Type B pancreatic cell (in vitro differentiated cells): Measurements from ENCODE around the gene DNAJC9. TPM values are rescaled to one million over a fixed set of nuclear protein-coding genes. Genes with fewer than 3 reads are reported as not detected.
A peak's percentile ranks its signal among the peaks of the same experiment; 100 is the strongest.

Experiments
- DNase-seq: peaks from one replicate; pipeline ENCODE4 v3.0.0; 2021; ENCODE audit warnings: mixed read lengths; ENCODE audit not compliant: unreplicated experiment; ENCODE audit errors: extremely low spot score
- H3K27ac Mint-ChIP-seq: 2 replicates; pipeline ENCODE4 v1.8.0; 2021; ENCODE audit warnings: mild to moderate bottlenecking, mixed read lengths
- H3K27me3 Mint-ChIP-seq: 2 replicates; pipeline ENCODE4 v1.8.0; 2021; ENCODE audit warnings: mixed read lengths
- H3K36me3 Mint-ChIP-seq: 2 replicates; pipeline ENCODE4 v1.8.0; 2021; ENCODE audit warnings: mixed read lengths
- H3K4me1 Mint-ChIP-seq: one replicate; pipeline ENCODE4 v1.8.0; 2021; ENCODE audit warnings: mixed read lengths; ENCODE audit not compliant: unreplicated experiment
- H3K4me3 Mint-ChIP-seq: 2 replicates; pipeline ENCODE4 v1.8.0; 2021; ENCODE audit warnings: mild to moderate bottlenecking, mixed read lengths
- H3K9me3 Mint-ChIP-seq: 2 replicates; pipeline ENCODE4 v1.8.0; 2021; ENCODE audit warnings: mixed read lengths
- long read RNA-seq: library from polyadenylated mRNA; unstranded; transcript quantifications from one replicate; pipeline ENCODE4 v2.0.0, GENCODE V29; 2020
- total RNA-seq: library from RNA; stranded (reverse); gene quantifications from 2 replicates; pipeline ENCODE4 v1.2.1, GENCODE V29; 2021; ENCODE audit warnings: low replicate concordance
- TF ChIP-seq, protein P1 (sequence below): fragments of 200-600 bp; sonication (generic); conservative IDR thresholded peaks from 2 replicates; pipeline ENCODE4 v1.5.0; 2021; ENCODE audit warnings: antibody characterized with exemption, mild to moderate bottlenecking

DNAJC9 gene, protein sequence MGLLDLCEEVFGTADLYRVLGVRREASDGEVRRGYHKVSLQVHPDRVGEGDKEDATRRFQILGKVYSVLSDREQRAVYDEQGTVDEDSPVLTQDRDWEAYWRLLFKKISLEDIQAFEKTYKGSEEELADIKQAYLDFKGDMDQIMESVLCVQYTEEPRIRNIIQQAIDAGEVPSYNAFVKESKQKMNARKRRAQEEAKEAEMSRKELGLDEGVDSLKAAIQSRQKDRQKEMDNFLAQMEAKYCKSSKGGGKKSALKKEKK
- total RNA-seq = 28.6 and 41.8 TPM in 2 replicates
- long read RNA-seq, transcript DNAJC9-201 (5 exons, 3,032 nt) = major isoform, 232 of 274 reads
- long read RNA-seq, partial matches to known transcripts = 21 of 274 reads
- long read RNA-seq, other reads (novel, unspliced or antisense) = 21 of 274 reads

DNA sequence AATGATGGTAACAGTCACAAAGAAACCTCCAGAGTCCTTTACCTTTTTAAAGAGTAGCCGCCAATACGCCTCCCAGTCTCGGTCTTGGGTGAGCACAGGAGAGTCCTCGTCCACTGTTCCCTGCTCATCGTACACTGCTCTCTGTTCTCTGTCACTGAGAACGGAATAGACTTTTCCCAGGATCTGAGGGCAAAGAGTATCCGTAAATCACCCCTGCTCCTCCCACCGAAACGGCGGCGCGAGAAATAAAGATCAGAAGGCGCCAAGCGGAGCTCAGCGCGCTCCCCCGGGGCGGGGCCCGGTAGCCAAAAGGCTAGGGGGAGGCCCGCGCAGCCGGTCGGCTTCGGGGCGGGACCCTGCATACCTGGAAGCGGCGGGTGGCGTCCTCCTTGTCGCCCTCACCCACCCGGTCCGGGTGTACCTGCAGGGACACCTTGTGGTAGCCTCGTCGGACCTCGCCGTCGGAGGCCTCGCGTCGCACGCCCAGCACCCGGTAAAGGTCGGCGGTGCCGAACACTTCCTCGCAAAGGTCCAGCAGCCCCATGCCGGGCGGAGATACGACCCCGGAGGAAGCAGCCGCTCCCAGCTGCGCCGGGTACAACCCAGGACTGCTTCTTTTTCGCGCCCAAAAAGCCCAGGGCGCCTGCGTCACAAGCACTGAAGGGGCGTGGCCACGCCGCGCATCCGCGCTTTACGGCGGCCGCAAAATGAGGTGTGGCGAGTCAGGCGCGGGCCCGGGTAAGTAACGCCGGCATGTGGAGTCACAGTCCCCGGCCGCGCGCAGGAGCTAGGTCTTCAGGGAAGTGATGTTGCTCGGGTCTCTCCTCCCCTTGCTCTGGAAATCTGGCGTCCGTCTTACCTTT, at the start of gene DNAJC9:
DNAJC9 (minus strand) TSS at position 610 of the 863 bp plus-strand sequence; CDS start at position 544, 66 bp downstream.
- Mint-ChIP-seq H3K9me3 (no peaks in the 10 kb centered on the region), H3K4me1 (peaks cover 34% of the 10 kb centered on the region), H3K27ac (peak within 1 kb of the TSS; percentile 99), H3K4me3 (peak within 1 kb of the TSS; percentile 100), H3K36me3 (peaks cover 27% of the 10 kb centered on the region), H3K27me3 (no peaks in the 10 kb centered on the region)
- peak; percentile 98 for DNase-seq
- TF ChIP-seq, protein P1, sequence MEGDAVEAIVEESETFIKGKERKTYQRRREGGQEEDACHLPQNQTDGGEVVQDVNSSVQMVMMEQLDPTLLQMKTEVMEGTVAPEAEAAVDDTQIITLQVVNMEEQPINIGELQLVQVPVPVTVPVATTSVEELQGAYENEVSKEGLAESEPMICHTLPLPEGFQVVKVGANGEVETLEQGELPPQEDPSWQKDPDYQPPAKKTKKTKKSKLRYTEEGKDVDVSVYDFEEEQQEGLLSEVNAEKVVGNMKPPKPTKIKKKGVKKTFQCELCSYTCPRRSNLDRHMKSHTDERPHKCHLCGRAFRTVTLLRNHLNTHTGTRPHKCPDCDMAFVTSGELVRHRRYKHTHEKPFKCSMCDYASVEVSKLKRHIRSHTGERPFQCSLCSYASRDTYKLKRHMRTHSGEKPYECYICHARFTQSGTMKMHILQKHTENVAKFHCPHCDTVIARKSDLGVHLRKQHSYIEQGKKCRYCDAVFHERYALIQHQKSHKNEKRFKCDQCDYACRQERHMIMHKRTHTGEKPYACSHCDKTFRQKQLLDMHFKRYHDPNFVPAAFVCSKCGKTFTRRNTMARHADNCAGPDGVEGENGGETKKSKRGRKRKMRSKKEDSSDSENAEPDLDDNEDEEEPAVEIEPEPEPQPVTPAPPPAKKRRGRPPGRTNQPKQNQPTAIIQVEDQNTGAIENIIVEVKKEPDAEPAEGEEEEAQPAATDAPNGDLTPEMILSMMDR = no peak

DNA sequence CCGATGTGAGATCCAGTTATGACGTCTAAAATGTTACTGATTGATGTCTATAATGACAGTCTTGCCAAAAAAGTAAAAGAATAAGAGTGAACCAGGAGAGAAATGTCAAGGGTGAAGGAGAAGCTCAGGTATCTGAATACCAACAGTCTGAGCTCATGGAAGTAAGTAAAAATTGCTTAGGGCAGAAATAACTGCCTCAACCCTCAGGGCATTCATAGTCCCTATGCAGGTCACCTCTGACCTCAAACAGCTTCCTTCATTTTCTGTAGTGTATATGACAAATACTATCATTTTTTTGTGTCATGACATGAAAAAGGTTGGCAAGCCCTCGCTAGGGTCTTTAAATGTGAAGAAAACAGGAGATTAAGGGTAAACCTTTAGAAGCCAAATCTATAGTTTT, 46.4 kb upstream of the DNAJC9 start:
- no peak for DNase-seq
- Mint-ChIP-seq H3K4me3 (no peak overlapping the region), H3K36me3 (peaks cover 7% of the 10 kb centered on the region), H3K27ac (no peak overlapping the region), H3K4me1 (no peaks in the 10 kb centered on the region), H3K27me3 (no peaks in the 10 kb centered on the region), H3K9me3 (no peaks in the 10 kb centered on the region)
- TF ChIP-seq, protein P1 = no peak

DNA sequence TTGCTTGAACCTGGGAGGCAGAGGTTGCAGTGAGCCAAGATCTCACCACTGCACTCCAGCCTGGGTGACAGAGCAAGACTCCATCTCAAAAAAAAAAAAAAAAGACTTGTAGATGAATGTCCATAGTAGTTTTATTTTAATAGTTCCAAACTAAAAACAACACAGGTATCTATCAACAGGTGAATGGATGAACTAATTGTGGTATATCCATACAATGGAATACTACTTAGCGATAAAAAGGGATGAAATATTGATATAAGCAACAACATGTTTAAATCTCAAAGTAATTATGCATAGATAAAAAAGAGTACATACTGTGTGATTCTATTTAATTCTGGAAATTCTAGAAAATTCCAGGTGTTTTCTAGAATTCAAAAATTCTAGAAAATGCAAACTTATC, 42.9 kb upstream of the DNAJC9 start:
- H3K4me3 Mint-ChIP-seq = no peak overlapping the region
- no peak overlapping the region for H3K27ac Mint-ChIP-seq
- H3K9me3 Mint-ChIP-seq = no peaks in the 10 kb centered on the region
- H3K36me3 Mint-ChIP-seq = peaks cover 7% of the 10 kb centered on the region
- no peak for DNase-seq
- TF ChIP-seq, protein P1 = no peak
- H3K27me3 Mint-ChIP-seq = no peaks in the 10 kb centered on the region
- H3K4me1 Mint-ChIP-seq = no peaks in the 10 kb centered on the region

DNA sequence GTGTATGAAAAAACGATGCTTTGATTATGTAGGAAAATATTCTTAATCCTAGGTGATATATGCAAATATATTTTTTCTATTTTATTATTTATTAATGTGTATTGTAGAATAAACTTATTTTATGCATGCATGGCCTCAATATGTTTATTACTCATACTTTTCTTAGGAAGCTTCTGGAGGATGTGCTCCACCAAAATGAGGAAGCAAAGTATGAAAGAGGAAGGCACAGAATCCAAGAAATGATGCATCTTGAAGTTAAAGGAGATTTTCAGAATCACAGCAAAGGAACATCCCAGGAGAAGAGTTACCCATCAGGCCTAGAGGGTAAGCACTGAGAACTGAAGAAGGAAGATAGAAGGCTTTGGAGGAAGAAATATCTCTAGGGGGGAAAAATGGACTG, 40.4 kb upstream of the DNAJC9 start:
- no peak for DNase-seq
- H3K27ac Mint-ChIP-seq = no peak overlapping the region
- TF ChIP-seq, protein P1 = no peak
- peaks cover 3% of the 10 kb centered on the region for H3K27me3 Mint-ChIP-seq
- no peak overlapping the region for H3K4me3 Mint-ChIP-seq
- H3K36me3 Mint-ChIP-seq = peaks cover 7% of the 10 kb centered on the region
- H3K4me1 Mint-ChIP-seq = no peaks in the 10 kb centered on the region
- H3K9me3 Mint-ChIP-seq = no peaks in the 10 kb centered on the region

DNA sequence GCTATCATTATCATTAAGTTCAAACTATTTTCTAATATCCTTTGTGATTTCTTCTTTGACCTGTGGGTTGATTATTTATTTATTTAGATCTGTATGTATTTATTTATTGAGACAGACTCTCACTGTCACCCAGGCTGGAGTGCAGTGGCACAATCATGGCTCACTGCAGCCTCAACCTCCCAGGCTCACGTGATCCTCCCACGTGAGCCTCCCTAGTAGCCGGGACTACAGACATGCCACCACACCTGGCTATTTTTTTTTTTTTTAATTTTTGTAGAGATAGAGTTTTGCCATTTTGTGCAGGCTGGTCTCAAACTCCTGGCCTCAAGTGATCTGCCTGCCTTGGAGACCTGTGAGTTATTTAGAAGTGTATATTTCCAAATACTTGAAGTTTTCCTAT, 34.0 kb upstream of the DNAJC9 start:
- TF ChIP-seq, protein P1 = no peak
- Mint-ChIP-seq H3K4me1 (no peaks in the 10 kb centered on the region), H3K27me3 (peaks cover 6% of the 10 kb centered on the region), H3K4me3 (no peak overlapping the region), H3K9me3 (no peaks in the 10 kb centered on the region), H3K36me3 (no peaks in the 10 kb centered on the region), H3K27ac (no peak overlapping the region)
- DNase-seq = no peak
